H9 (cell line): ENCODE results near the gene GPR45. TPM values are rescaled to one million over a fixed set of nuclear protein-coding genes. Genes with fewer than 3 reads are reported as not detected.

Source experiments
- DNase-seq: peaks from one replicate; pipeline ENCODE4 v3.0.0-alpha.2; 2017
- H2AFZ ChIP-seq: one replicate; pipeline ENCODE4 v1.6.1; 2013; ENCODE audit warnings: mild to moderate bottlenecking, low read length, control low read depth, moderate library complexity
- H2AK5ac ChIP-seq: 2 replicates; pipeline ENCODE4 v1.6.1; 2013; ENCODE audit warnings: low read length, control low read depth, mixed read lengths; ENCODE audit not compliant: insufficient read length
- H2BK120ac ChIP-seq: one replicate; pipeline ENCODE4 v1.6.1; 2013; ENCODE audit warnings: low read depth, mild to moderate bottlenecking, low read length, control low read depth, inconsistent platforms; ENCODE audit not compliant: poor library complexity, severe bottlenecking
- H2BK12ac ChIP-seq: 2 replicates; pipeline ENCODE4 v1.6.1; 2013; ENCODE audit warnings: low read length, control low read depth, mixed read lengths, low read depth; ENCODE audit not compliant: insufficient read length
- H2BK15ac ChIP-seq: 2 replicates; pipeline ENCODE4 v1.6.1; 2013; ENCODE audit warnings: low read depth, low read length, control low read depth
- H2BK20ac ChIP-seq: one replicate; pipeline ENCODE4 v1.6.1; 2013; ENCODE audit warnings: low read depth, mild to moderate bottlenecking, low read length, control low read depth, inconsistent platforms; ENCODE audit not compliant: poor library complexity, severe bottlenecking
- H2BK5ac ChIP-seq: 2 replicates; pipeline ENCODE4 v1.6.1; 2013; ENCODE audit warnings: low read length, control low read depth, mixed read lengths; ENCODE audit not compliant: insufficient read length
- H3K14ac ChIP-seq: 2 replicates; pipeline ENCODE4 v1.6.1; 2013; ENCODE audit warnings: low read length, control low read depth; ENCODE audit not compliant: insufficient read depth
- H3K18ac ChIP-seq: 2 replicates; pipeline ENCODE4 v1.6.1; 2013; ENCODE audit warnings: low read depth, mild to moderate bottlenecking, mixed read lengths, low read length, control low read depth; ENCODE audit not compliant: insufficient read length
- H3K23ac ChIP-seq: 2 replicates; pipeline ENCODE4 v1.6.1; 2013; ENCODE audit warnings: low read length, control low read depth, mixed read lengths, low read depth; ENCODE audit not compliant: insufficient read length
- H3K23me2 ChIP-seq: 2 replicates; pipeline ENCODE4 v1.6.1; 2013; ENCODE audit warnings: low read depth, mild to moderate bottlenecking, mixed read lengths, low read length, control low read depth; ENCODE audit not compliant: insufficient read length, poor library complexity, severe bottlenecking
- H3K27ac ChIP-seq: 2 replicates; pipeline ENCODE4 v1.5.1; 2013; ENCODE audit warnings: low read length, control low read depth, mixed read lengths, low read depth; ENCODE audit not compliant: insufficient read length
- H3K27me3 ChIP-seq: 2 replicates; pipeline ENCODE4 v1.6.1; 2013; ENCODE audit warnings: low read length, control low read depth, inconsistent platforms; ENCODE audit not compliant: insufficient read depth
- H3K4ac ChIP-seq: 2 replicates; pipeline ENCODE4 v1.6.1; 2013; ENCODE audit warnings: low read depth, mild to moderate bottlenecking, control low read depth, inconsistent platforms, low read length, moderate library complexity
- H3K4me1 ChIP-seq: 2 replicates; pipeline ENCODE4 v1.6.1; 2013; ENCODE audit warnings: low read length, control low read depth, inconsistent platforms; ENCODE audit not compliant: insufficient read depth
- H3K4me2 ChIP-seq: 2 replicates; pipeline ENCODE4 v1.6.1; 2013; ENCODE audit warnings: low read length, control low read depth, mixed read lengths; ENCODE audit not compliant: insufficient read length, insufficient read depth
- H3K56ac ChIP-seq: 2 replicates; pipeline ENCODE4 v1.6.1; 2013; ENCODE audit warnings: low read depth, mild to moderate bottlenecking, mixed read lengths, low read length, control low read depth; ENCODE audit not compliant: insufficient read length
- H3K79me1 ChIP-seq: 2 replicates; pipeline ENCODE4 v1.6.1; 2013; ENCODE audit warnings: low read depth, mild to moderate bottlenecking, moderate library complexity, low read length, control low read depth, inconsistent platforms; ENCODE audit not compliant: insufficient read depth, poor library complexity, severe bottlenecking
- H3K79me2 ChIP-seq: 2 replicates; pipeline ENCODE4 v1.6.1; 2013; ENCODE audit warnings: low read length, control low read depth, inconsistent platforms; ENCODE audit not compliant: insufficient read depth
- H3K9ac ChIP-seq: 2 replicates; pipeline ENCODE4 v1.6.1; 2013; ENCODE audit warnings: low read length, control low read depth, mixed read lengths; ENCODE audit not compliant: insufficient read length; ENCODE audit errors: extremely low read depth
- H3K9me3 ChIP-seq: one replicate; pipeline ENCODE4 v1.6.1; 2013; ENCODE audit warnings: low read depth, low read length, inconsistent platforms; ENCODE audit not compliant: control insufficient read depth
- H3T11ph ChIP-seq: one replicate; pipeline ENCODE4 v1.6.1; 2013; ENCODE audit warnings: mild to moderate bottlenecking, low read length, control low read depth, inconsistent platforms
- H4K20me1 ChIP-seq: one replicate; pipeline ENCODE4 v1.6.1; 2013; ENCODE audit not compliant: control insufficient read depth, insufficient read length, insufficient read depth
- H4K5ac ChIP-seq: 2 replicates; pipeline ENCODE4 v1.6.1; 2013; ENCODE audit warnings: low read depth, mild to moderate bottlenecking, mixed read lengths, low read length, control low read depth; ENCODE audit not compliant: insufficient read length
- H4K8ac ChIP-seq: replicated peaks from 2 replicates; pipeline ENCODE4 v1.6.1; 2013; ENCODE audit warnings: low read length, control low read depth, mixed read lengths, low read depth; ENCODE audit not compliant: insufficient read length
- H4K91ac ChIP-seq: 2 replicates; pipeline ENCODE4 v1.6.1; 2013; ENCODE audit warnings: low read depth, mild to moderate bottlenecking, moderate library complexity, mixed read lengths, low read length, control low read depth; ENCODE audit not compliant: insufficient read length
- H3K27ac Mint-ChIP-seq, 3 experiments: 2 replicates in 2 of 3; 3 replicates in 1 of 3; pipeline ENCODE4 v1.8.0; 2020 to 2021; ENCODE audit warnings: mixed read lengths in 3 of 3, mild to moderate bottlenecking in 1 of 3, moderate library complexity in 1 of 3
- H3K27me3 Mint-ChIP-seq: 2 replicates; pipeline ENCODE4 v1.8.0; 2021; ENCODE audit warnings: low read depth, mild to moderate bottlenecking, moderate library complexity, mixed read lengths
- H3K36me3 Mint-ChIP-seq, 3 experiments: 2 replicates in 2 of 3; 3 replicates in 1 of 3; pipeline ENCODE4 v1.8.0; 2020 to 2021; ENCODE audit warnings: low read depth in 3 of 3, mixed read lengths in 3 of 3; ENCODE audit not compliant: insufficient read depth in 1 of 3
- H3K4me1 Mint-ChIP-seq, 2 experiments: 2 replicates each; pipeline ENCODE4 v1.8.0; 2020; ENCODE audit warnings: mixed read lengths in 2 of 2
- H3K4me3 Mint-ChIP-seq, 2 experiments: 2 replicates in 1 of 2; 3 replicates in 1 of 2; pipeline ENCODE4 v1.8.0; 2020 to 2021; ENCODE audit warnings: mild to moderate bottlenecking in 2 of 2, mixed read lengths in 2 of 2, moderate library complexity in 1 of 2
- H3K9me3 Mint-ChIP-seq, 2 experiments: 2 replicates in 1 of 2; 3 replicates in 1 of 2; pipeline ENCODE4 v1.8.0; 2020; ENCODE audit warnings: mild to moderate bottlenecking in 2 of 2, mixed read lengths in 2 of 2, moderate library complexity in 1 of 2
- CTCF ChIP-seq: fragments of 200-600 bp; sonication (generic); conservative IDR thresholded peaks from 3 replicates; pipeline ENCODE4 v1.8.0; 2021; ENCODE audit warnings: antibody characterized with exemption, mild to moderate bottlenecking
- WGBS: extraction: QIAGEN DNeasy Blood & Tissue Kit; methylation state at CpG from one replicate; pipeline ENCODE4 v1.1.7; 2013; ENCODE audit warnings: missing lambda C conversion rate, low lambda C conversion rate, mixed read lengths; ENCODE audit not compliant: insufficient read length; ENCODE audit errors: extremely low coverage; 5-methylcytosine and 5-hydroxymethylcytosine counted together
- total RNA-seq: library from RNA; stranded (reverse); gene quantifications from 2 replicates; pipeline ENCODE4 v1.2.1, GENCODE V29; 2021

GPR45 gene
- total RNA-seq, 1 experiment from 2014 or later: not detected

GRCh38 chr2:105231232-105231619 is 10.3 kb upstream of the GPR45 start:
- no peak overlapping the region for H2AK5ac ChIP-seq
- no peaks in the 10 kb centered on the region for H3K23me2 ChIP-seq
- no peak overlapping the region for H2BK12ac ChIP-seq
- WGBS: no CpG with 5 or more reads among the region's 3 CpGs
- H3K9me3 ChIP-seq: no peaks in the 10 kb centered on the region
- no peak overlapping the region for H3K14ac ChIP-seq
- H3K18ac ChIP-seq: no peak overlapping the region
- H3K27ac ChIP-seq: no peak overlapping the region
- H3T11ph ChIP-seq: no peak overlapping the region
- H2BK120ac ChIP-seq: no peak overlapping the region
- no peak overlapping the region for H2BK5ac ChIP-seq
- H3K79me2 ChIP-seq: no peaks in the 10 kb centered on the region
- peaks cover 8 to 9% of the 10 kb centered on the region in 2 experiments for H3K4me1 Mint-ChIP-seq
- H3K4me2 ChIP-seq: no peak overlapping the region
- H3K9ac ChIP-seq: no peak overlapping the region
- H3K36me3 Mint-ChIP-seq: no peaks in the 10 kb centered on the region
- no peak overlapping the region for H3K4me3 Mint-ChIP-seq
- no peak overlapping the region for H3K56ac ChIP-seq
- no peak overlapping the region for H3K23ac ChIP-seq
- no peak overlapping the region for H4K5ac ChIP-seq
- H4K91ac ChIP-seq: no peak overlapping the region
- H2AFZ ChIP-seq: no peak overlapping the region
- no peaks in the 10 kb centered on the region for H3K4me1 ChIP-seq
- DNase-seq: no peak
- no peaks in the 10 kb centered on the region for H3K79me1 ChIP-seq
- no peak overlapping the region for H2BK20ac ChIP-seq
- peaks cover 6% of the 10 kb centered on the region for H3K27me3 Mint-ChIP-seq
- H3K27me3 ChIP-seq: no peaks in the 10 kb centered on the region; the same call in 1 of the 2 replicates
- no peak overlapping the region for H4K8ac ChIP-seq
- H4K20me1 ChIP-seq: no peaks in the 10 kb centered on the region
- no peak overlapping the region for H2BK15ac ChIP-seq
- no peak overlapping the region for H3K27ac Mint-ChIP-seq
- H3K9me3 Mint-ChIP-seq: no peaks in the 10 kb centered on the region
- no peak overlapping the region for H3K4ac ChIP-seq
- TF ChIP-seq CTCF: no peak
